ENCODE data around the gene VPS25.

DNA sequence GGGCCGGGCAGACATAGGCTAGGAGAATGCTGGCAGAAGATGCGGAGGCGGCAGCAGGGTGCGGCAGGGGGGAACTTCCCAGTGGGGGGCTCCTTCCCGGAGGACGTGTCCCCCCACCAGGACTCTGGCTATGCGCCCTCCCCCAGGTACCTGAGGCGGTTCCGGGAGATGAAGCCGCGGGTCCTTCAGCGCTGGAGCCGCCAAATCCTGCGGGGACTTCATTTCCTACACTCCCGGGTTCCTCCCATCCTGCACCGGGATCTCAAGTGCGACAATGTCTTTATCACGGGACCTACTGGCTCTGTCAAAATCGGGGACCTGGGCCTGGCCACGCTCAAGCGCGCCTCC, 10.5 kb downstream of the VPS25 start:
- TF ChIP-seq, protein P1, sequence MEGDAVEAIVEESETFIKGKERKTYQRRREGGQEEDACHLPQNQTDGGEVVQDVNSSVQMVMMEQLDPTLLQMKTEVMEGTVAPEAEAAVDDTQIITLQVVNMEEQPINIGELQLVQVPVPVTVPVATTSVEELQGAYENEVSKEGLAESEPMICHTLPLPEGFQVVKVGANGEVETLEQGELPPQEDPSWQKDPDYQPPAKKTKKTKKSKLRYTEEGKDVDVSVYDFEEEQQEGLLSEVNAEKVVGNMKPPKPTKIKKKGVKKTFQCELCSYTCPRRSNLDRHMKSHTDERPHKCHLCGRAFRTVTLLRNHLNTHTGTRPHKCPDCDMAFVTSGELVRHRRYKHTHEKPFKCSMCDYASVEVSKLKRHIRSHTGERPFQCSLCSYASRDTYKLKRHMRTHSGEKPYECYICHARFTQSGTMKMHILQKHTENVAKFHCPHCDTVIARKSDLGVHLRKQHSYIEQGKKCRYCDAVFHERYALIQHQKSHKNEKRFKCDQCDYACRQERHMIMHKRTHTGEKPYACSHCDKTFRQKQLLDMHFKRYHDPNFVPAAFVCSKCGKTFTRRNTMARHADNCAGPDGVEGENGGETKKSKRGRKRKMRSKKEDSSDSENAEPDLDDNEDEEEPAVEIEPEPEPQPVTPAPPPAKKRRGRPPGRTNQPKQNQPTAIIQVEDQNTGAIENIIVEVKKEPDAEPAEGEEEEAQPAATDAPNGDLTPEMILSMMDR (IDR thresholded peaks at IDR 0.05; ENCODE audit: low read depth, low read length, poor library complexity, severe bottlenecking), result no peak
- no peak for TF ChIP-seq EZH2phosphoT487 (IDR thresholded peaks at IDR 0.05; ENCODE audit: borderline replicate concordance, low read length)
